ENCODE data around the gene ALDH4A1. TPM values are rescaled to one million over a fixed set of nuclear protein-coding genes. Genes with fewer than 3 reads are reported as not detected.

Gene ALDH4A1
- total RNA-seq, 1 experiment from 2014 or later = 26.1 TPM

DNA sequence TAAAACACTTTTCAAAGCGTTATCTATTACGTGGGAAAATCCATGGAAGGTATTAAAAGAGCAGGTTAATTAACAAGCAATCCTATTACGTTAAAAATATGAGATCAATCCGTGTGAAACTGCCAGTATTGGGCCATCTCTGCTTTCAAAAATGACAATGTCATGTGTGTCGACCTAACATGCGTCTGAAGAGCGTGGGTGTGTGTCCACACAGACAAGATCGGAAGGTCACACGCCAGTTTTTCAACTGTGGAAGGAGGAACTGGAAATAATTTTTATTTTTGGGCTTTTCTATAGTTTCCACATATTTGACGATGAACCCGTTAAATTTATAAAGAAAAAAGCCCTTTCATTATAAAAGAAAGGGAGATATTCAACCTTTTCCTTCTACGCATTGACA, 17.6 kb upstream of the ALDH4A1 start:
- Histone ChIP-seq H3K4me2 (ENCODE audit: insufficient read depth, insufficient read length, low read length) (no peak overlapping the region), H4K91ac (ENCODE audit: insufficient read length, low read depth, low read length) (no peak overlapping the region), H3K4me1 (ENCODE audit: insufficient read depth, low read length) (no peaks in the 10 kb centered on the region), H3K9me3 (ENCODE audit: control insufficient read depth, low read depth, low read length) (no peaks in the 10 kb centered on the region), H3K79me1 (ENCODE audit: insufficient read depth, low read depth, low read length, poor library complexity, severe bottlenecking) (no peaks in the 10 kb centered on the region), H3K4ac (ENCODE audit: low read depth, low read length) (no peak overlapping the region), H3T11ph (ENCODE audit: low read length) (no peak overlapping the region), H2AK5ac (ENCODE audit: insufficient read length, low read length) (no peak overlapping the region), H3K23me2 (ENCODE audit: insufficient read length, low read depth, low read length, poor library complexity, severe bottlenecking) (no peaks in the 10 kb centered on the region), H2BK15ac (ENCODE audit: low read depth, low read length) (no peak overlapping the region), H3K18ac (ENCODE audit: insufficient read length, low read depth, low read length) (no peak overlapping the region), H3K9ac (ENCODE audit: extremely low read depth, insufficient read length, low read length) (no peak overlapping the region), H3K56ac (ENCODE audit: insufficient read length, low read depth, low read length) (no peak overlapping the region), H3K27ac (ENCODE audit: insufficient read length, low read depth, low read length) (no peak overlapping the region), H3K27me3 (ENCODE audit: insufficient read depth, low read length) (no peaks in the 10 kb centered on the region), H2BK12ac (ENCODE audit: insufficient read length, low read depth, low read length) (no peak overlapping the region), H4K20me1 (ENCODE audit: control insufficient read depth, insufficient read depth, insufficient read length) (no peaks in the 10 kb centered on the region), H2BK20ac (ENCODE audit: low read depth, low read length, poor library complexity, severe bottlenecking) (no peak overlapping the region), H2BK5ac (ENCODE audit: insufficient read length, low read length) (no peak overlapping the region), H3K79me2 (ENCODE audit: insufficient read depth, low read length) (no peaks in the 10 kb centered on the region), H2AFZ (ENCODE audit: low read length) (no peak overlapping the region), H4K5ac (ENCODE audit: insufficient read length, low read depth, low read length) (no peak overlapping the region), H4K8ac (replicated peaks; ENCODE audit: insufficient read length, low read depth, low read length) (no peak overlapping the region), H3K14ac (ENCODE audit: insufficient read depth, low read length) (no peak overlapping the region), H3K23ac (ENCODE audit: insufficient read length, low read depth, low read length) (no peak overlapping the region), H2BK120ac (ENCODE audit: low read depth, low read length, poor library complexity, severe bottlenecking) (no peak overlapping the region)
- Mint-ChIP-seq H3K36me3 (ENCODE audit: insufficient read depth in 1 of 3, low read depth in 3 of 3) (no peaks in the 10 kb centered on the region; a peak in 1 of 7 replicates), H3K9me3 (no peaks in the 10 kb centered on the region; a peak in 1 of 5 replicates), H3K4me3 (no peak overlapping the region), H3K4me1 (peaks cover 13 to 23% of the 10 kb centered on the region in 2 experiments), H3K27me3 (ENCODE audit: low read depth) (no peaks in the 10 kb centered on the region), H3K27ac (no peak overlapping the region; a peak in 1 of 7 replicates)
- no peak for DNase-seq
- TF ChIP-seq CTCF (conservative IDR thresholded peaks at IDR 0.05) = no peak
- WGBS (ENCODE audit: extremely low coverage, insufficient read length, low lambda C conversion rate) = no CpG with 5 or more reads among the region's 12 CpGs
